ENCODE measurements around the gene MAD1L1. TPM values are rescaled to one million over a fixed set of nuclear protein-coding genes. Genes with fewer than 3 reads are reported as not detected.

The MAD1L1 gene
- total RNA-seq, 1 experiment from 2014 or later: 46.7 TPM

DNA sequence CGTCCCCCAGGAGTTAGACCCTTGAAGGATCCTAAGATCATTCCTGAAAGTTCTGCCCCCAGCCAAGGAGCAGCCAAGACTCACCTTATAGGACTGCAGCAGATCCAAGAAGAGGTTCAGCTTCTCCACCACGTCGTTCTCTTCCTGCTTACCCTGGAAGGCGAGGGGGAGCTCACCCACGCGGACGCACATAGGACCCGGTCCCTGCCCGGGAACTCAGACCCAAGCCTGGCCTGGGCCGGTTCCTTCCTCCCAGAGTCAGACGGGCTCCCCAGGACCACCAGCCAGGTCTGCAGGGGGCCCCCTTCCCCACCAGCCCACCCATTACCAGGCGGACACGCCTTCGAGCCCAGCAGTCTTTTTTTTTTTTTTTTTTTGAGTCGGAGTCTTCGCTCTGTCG is 24.9 kb upstream of the MAD1L1 start:
- ChIA-PET POLR2A (ENCODE audit: low non-redundant PET) (no interaction called here), CTCF (no interaction called here)
- no peaks in the 10 kb centered on the region for H3K36me3 ChIP-seq (ENCODE audit: insufficient read depth, low read length, poor library complexity, severe bottlenecking)
- BruUV-seq (replicated peaks): no TSS peak
- no peak overlapping the region for H3K27ac ChIP-seq (ENCODE audit: low read depth, low read length, poor library complexity, severe bottlenecking)
- no peak overlapping the region for H3K4me3 ChIP-seq (ENCODE audit: low read depth, low read length, poor library complexity, severe bottlenecking)
- intact Hi-C loops (cut with micrococcal nuclease; ENCODE audit: unreplicated experiment): no loop called here
- DNase-seq (ENCODE audit: low spot score): no peak
- TF ChIP-seq, protein P1, sequence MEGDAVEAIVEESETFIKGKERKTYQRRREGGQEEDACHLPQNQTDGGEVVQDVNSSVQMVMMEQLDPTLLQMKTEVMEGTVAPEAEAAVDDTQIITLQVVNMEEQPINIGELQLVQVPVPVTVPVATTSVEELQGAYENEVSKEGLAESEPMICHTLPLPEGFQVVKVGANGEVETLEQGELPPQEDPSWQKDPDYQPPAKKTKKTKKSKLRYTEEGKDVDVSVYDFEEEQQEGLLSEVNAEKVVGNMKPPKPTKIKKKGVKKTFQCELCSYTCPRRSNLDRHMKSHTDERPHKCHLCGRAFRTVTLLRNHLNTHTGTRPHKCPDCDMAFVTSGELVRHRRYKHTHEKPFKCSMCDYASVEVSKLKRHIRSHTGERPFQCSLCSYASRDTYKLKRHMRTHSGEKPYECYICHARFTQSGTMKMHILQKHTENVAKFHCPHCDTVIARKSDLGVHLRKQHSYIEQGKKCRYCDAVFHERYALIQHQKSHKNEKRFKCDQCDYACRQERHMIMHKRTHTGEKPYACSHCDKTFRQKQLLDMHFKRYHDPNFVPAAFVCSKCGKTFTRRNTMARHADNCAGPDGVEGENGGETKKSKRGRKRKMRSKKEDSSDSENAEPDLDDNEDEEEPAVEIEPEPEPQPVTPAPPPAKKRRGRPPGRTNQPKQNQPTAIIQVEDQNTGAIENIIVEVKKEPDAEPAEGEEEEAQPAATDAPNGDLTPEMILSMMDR (conservative IDR thresholded peaks at IDR 0.05; ENCODE audit: low read depth, low read length): no peak
- no peak for TF ChIP-seq EZH2 (IDR thresholded peaks at IDR 0.05; ENCODE audit: borderline replicate concordance, low read depth, low read length, poor library complexity, severe bottlenecking)
- H3K27me3 ChIP-seq (replicated peaks; ENCODE audit: insufficient read depth, low read depth, low read length, poor library complexity): no peaks in the 10 kb centered on the region
- H3K4me1 ChIP-seq (ENCODE audit: insufficient read depth, low read length, poor library complexity, severe bottlenecking): no peaks in the 10 kb centered on the region
- H3K9me3 ChIP-seq (ENCODE audit: low read depth, low read length, poor library complexity, severe bottlenecking): no peaks in the 10 kb centered on the region

DNA sequence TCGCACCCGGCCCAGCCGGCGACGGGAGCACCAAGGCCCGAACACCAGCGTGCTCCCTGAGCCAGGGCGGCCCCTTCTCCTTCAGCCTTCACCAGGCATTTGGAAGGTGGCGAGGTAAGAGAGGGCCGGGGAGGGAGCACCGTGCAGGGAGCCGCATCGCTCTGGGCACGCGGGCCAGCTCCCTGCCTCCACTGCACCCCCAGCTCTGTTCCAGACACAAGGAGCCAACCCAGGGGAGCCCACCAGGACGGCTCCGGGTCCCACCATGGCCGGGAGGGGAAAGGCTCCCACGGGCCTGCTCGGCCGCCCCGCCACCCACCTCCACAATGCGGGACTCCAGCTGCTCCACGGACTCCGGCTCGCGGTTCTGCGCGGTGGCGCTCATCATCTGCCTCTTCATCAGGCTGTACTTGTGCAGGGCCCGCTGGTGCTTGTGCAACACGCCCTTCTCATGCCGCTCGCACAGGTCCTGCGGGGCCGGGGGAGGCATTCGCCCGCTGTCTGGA is 24.4 kb upstream of the MAD1L1 start:
- POLR2A ChIA-PET (ENCODE audit: low non-redundant PET): no interaction called here
- Histone ChIP-seq H3K4me1 (ENCODE audit: insufficient read depth, low read length, poor library complexity, severe bottlenecking) (no peaks in the 10 kb centered on the region), H3K27ac (ENCODE audit: low read depth, low read length, poor library complexity, severe bottlenecking) (no peak overlapping the region), H3K27me3 (replicated peaks; ENCODE audit: insufficient read depth, low read depth, low read length, poor library complexity) (no peaks in the 10 kb centered on the region), H3K4me3 (ENCODE audit: low read depth, low read length, poor library complexity, severe bottlenecking) (no peak overlapping the region), H3K9me3 (ENCODE audit: low read depth, low read length, poor library complexity, severe bottlenecking) (no peaks in the 10 kb centered on the region), H3K36me3 (ENCODE audit: insufficient read depth, low read length, poor library complexity, severe bottlenecking) (no peaks in the 10 kb centered on the region)
- intact Hi-C loops (cut with micrococcal nuclease; ENCODE audit: unreplicated experiment): no loop called here
- CTCF ChIA-PET: no interaction called here
- no peak for DNase-seq (ENCODE audit: low spot score)
- no peak for TF ChIP-seq EZH2 (IDR thresholded peaks at IDR 0.05; ENCODE audit: borderline replicate concordance, low read depth, low read length, poor library complexity, severe bottlenecking)
- TF ChIP-seq, protein P1 (conservative IDR thresholded peaks at IDR 0.05; ENCODE audit: low read depth, low read length): no peak
- BruUV-seq (replicated peaks): no TSS peak

DNA sequence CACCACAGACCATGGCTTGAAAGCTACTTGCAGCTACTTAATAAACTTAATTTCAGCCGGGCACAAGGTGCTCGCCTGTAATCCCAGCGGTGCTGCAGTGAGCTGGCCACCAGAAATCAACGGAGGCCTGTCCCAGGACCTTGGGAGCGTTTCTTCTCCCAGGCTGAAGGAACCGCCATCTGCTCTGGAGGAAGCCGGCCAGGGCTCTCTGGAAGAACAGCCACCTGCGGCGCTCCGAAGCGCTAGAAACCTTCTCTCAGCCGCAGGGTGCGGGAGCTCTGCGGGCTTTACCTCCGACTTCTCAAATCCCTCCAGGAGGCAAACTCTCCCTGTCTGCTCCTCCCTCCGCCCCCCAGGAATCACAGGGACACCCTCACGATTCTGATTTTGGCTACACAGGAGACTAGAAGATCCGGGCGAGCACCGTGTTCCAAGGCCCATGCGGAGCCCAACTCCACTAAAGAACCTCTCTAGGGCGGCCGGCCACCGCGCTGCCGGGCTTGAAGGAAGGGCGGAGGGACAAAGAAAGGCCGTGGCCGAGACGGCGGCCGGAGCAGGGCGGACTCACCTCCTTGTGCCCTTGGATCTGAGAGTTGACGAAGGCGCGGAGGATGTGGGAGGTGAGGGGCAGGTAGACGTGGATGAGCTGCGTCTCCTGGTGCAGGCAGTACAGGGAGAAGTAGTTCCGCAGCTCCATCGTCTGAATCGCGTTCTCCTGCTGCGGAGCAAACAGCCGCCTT is 23.7 kb upstream of the MAD1L1 start:
- POLR2A ChIA-PET (ENCODE audit: low non-redundant PET): no interaction called here
- Histone ChIP-seq H3K27me3 (replicated peaks; ENCODE audit: insufficient read depth, low read depth, low read length, poor library complexity) (no peaks in the 10 kb centered on the region), H3K4me1 (ENCODE audit: insufficient read depth, low read length, poor library complexity, severe bottlenecking) (no peaks in the 10 kb centered on the region), H3K9me3 (ENCODE audit: low read depth, low read length, poor library complexity, severe bottlenecking) (no peaks in the 10 kb centered on the region), H3K27ac (ENCODE audit: low read depth, low read length, poor library complexity, severe bottlenecking) (no peak overlapping the region), H3K4me3 (ENCODE audit: low read depth, low read length, poor library complexity, severe bottlenecking) (no peak overlapping the region), H3K36me3 (ENCODE audit: insufficient read depth, low read length, poor library complexity, severe bottlenecking) (no peaks in the 10 kb centered on the region)
- TF ChIP-seq, protein P1 (conservative IDR thresholded peaks at IDR 0.05; ENCODE audit: low read depth, low read length): no peak
- no peak for TF ChIP-seq EZH2 (IDR thresholded peaks at IDR 0.05; ENCODE audit: borderline replicate concordance, low read depth, low read length, poor library complexity, severe bottlenecking)
- no TSS peak for BruUV-seq (replicated peaks)
- intact Hi-C loops (cut with micrococcal nuclease; ENCODE audit: unreplicated experiment): no loop called here
- CTCF ChIA-PET: no interaction called here
- no peak for DNase-seq (ENCODE audit: low spot score)
